GM19240 (cell line): Measurements from ENCODE around the gene HAX1.
A peak's percentile ranks its signal among the peaks of the same experiment; 100 is the strongest.
"Not testable (repeated sequence)": the region's sequence is repeated elsewhere in the genome, so short reads cannot be mapped to it uniquely, and the experiment has no call there.

Source experiments
- DNase-seq: peaks from one replicate; pipeline ENCODE4 v3.0.0; 2011; ENCODE audit warnings: low spot score; ENCODE audit not compliant: insufficient read length

Gene HAX1

GRCh38 chr1:154276797-154277196, 4.4 kb downstream of the HAX1 start:
- DNase-seq = no peak

- not testable (repeated sequence) for DNase-seq
Measured at GRCh38 chr1:154287591-154287990, 15.2 kb downstream of the HAX1 start.

- no peak for DNase-seq
Measured at GRCh38 chr1:154288661-154289060, 16.2 kb downstream of the HAX1 start.

- DNase-seq = no peak
Measured at GRCh38 chr1:154290921-154291320, 18.5 kb downstream of the HAX1 start.

- DNase-seq = no peak
Measured at GRCh38 chr1:154295408-154296235, 23.2 kb downstream of the HAX1 start.

- DNase-seq = no peak
Measured at GRCh38 chr1:154301582-154301981, 29.2 kb downstream of the HAX1 start.

- no peak for DNase-seq
Measured at GRCh38 chr1:154304664-154305337, 32.4 kb downstream of the HAX1 start.

GRCh38 chr1:154306151-154306550, 33.7 kb downstream of the HAX1 start:
- no peak for DNase-seq

GRCh38 chr1:154307670-154308270, 35.3 kb downstream of the HAX1 start:
- not testable (repeated sequence) for DNase-seq

- not testable (repeated sequence) for DNase-seq
Measured at GRCh38 chr1:154309136-154309535, 36.7 kb downstream of the HAX1 start.

- DNase-seq = not testable (repeated sequence)
Measured at GRCh38 chr1:154312229-154313065, 40.0 kb downstream of the HAX1 start.

- DNase-seq = no peak
Measured at GRCh38 chr1:154313066-154313356, 40.6 kb downstream of the HAX1 start.

GRCh38 chr1:154314226-154314625, 41.8 kb downstream of the HAX1 start:
- DNase-seq = not testable (repeated sequence)

GRCh38 chr1:154316704-154317103, 44.3 kb downstream of the HAX1 start:
- no peak for DNase-seq

- no peak for DNase-seq
Measured at GRCh38 chr1:154318386-154318785, 46.0 kb downstream of the HAX1 start.

GRCh38 chr1:154320882-154321608, 48.6 kb downstream of the HAX1 start, which contains the start of gene AQP10:
Gene AQP10, plus strand, starts transcription at chr1:154321093. Its CDS starts 63 bp downstream, at chr1:154321156.
- DNase-seq = no peak

- DNase-seq = not testable (repeated sequence)
Measured at GRCh38 chr1:154321609-154321934, 49.1 kb downstream of the HAX1 start.

GRCh38 chr1:154323493-154323892, 51.1 kb downstream of the HAX1 start:
- DNase-seq = no peak

- DNase-seq = no peak
Measured at GRCh38 chr1:154324241-154324640, 51.8 kb downstream of the HAX1 start.

GRCh38 chr1:154324669-154325582, 52.5 kb downstream of the HAX1 start, which contains the start of gene ATP8B2:
Gene ATP8B2, plus strand, starts transcription at chr1:154325525. Its CDS starts 2,617 bp downstream, at chr1:154328142.
- peak; percentile 84 for DNase-seq
